ENCODE results near the gene EEF2.
"Not testable (repeated sequence)": the region's sequence is repeated elsewhere in the genome, so short reads cannot be mapped to it uniquely, and the experiment has no call there.

EEF2 gene

GRCh38 chr19:4016486-4016885 is 31.2 kb upstream of the EEF2 start:
- DNase-seq = no peak
- in situ Hi-C loops (cut with HindIII; ENCODE audit: low pct_ligation_motif_present, low pct_unique_long_range_greater_than_20kb, low sequenced_read_pairs) = no loop called here

DNA sequence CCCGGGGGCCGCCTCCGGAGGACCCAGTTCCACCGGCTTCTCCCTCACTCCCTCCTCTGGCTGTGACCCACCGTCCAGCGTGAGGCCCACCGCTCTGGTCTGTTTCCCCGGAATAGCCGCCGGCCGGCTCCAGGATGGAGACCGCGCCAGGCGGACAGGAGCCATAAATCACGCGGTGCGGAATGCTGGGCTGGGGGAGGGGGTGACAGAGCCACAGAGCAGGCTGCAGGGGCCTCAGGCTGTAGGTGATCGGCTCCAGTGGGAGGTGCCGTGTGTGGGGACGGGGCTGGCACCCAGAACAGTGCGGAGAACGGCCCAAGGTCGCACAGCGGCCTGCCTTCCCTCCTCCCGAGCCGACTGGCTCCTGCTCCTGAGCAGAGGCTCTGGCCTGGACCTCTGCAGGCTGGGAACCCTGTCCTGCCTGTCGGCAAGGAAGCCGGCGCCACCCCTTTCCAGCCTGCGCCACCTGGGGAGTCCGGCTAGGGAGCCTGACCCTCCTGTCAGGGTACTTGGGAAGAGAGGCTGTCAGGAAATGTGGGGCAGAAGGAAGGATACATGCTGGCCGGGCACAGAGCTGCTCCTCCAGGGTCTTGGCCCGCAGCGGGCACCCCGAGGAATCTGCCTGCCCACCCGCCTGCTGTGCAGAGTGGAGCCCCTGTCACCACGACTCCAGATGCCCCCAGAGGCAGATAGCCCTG is 30.6 kb upstream of the EEF2 start:
- DNase-seq = no peak

GRCh38 chr19:4014541-4015491 is 29.6 kb upstream of the EEF2 start:
- in situ Hi-C loops (cut with HindIII; ENCODE audit: low pct_ligation_motif_present, low pct_unique_long_range_greater_than_20kb, low sequenced_read_pairs) = no loop called here
- DNase-seq = no peak

More for the DNA sequence above, 30.6 kb upstream of the EEF2 start:
- in situ Hi-C loops (cut with HindIII; ENCODE audit: low pct_ligation_motif_present, low pct_unique_long_range_greater_than_20kb, low sequenced_read_pairs) = no loop called here

GRCh38 chr19:4013886-4014540 is 28.8 kb upstream of the EEF2 start:
- in situ Hi-C loops (cut with HindIII; ENCODE audit: low pct_ligation_motif_present, low pct_unique_long_range_greater_than_20kb, low sequenced_read_pairs) = no loop called here
- DNase-seq = no peak

- in situ Hi-C loops (cut with HindIII; ENCODE audit: low pct_ligation_motif_present, low pct_unique_long_range_greater_than_20kb, low sequenced_read_pairs) = no loop called here
- DNase-seq = no peak
Observed at GRCh38 chr19:4012975-4013634, 27.8 kb upstream of the EEF2 start.

GRCh38 chr19:4012092-4012974 is 27.1 kb upstream of the EEF2 start:
- DNase-seq = no peak
- in situ Hi-C loops (cut with HindIII; ENCODE audit: low pct_ligation_motif_present, low pct_unique_long_range_greater_than_20kb, low sequenced_read_pairs) = no loop called here

- DNase-seq; in situ Hi-C loops (cut with HindIII; ENCODE audit: low pct_ligation_motif_present, low pct_unique_long_range_greater_than_20kb, low sequenced_read_pairs): not testable (repeated sequence)
Observed at GRCh38 chr19:4011430-4011829, 26.2 kb upstream of the EEF2 start.

- in situ Hi-C loops (cut with HindIII; ENCODE audit: low pct_ligation_motif_present, low pct_unique_long_range_greater_than_20kb, low sequenced_read_pairs) = no loop called here
- no peak for DNase-seq
Observed at GRCh38 chr19:4010808-4011110, 25.5 kb upstream of the EEF2 start.

DNA sequence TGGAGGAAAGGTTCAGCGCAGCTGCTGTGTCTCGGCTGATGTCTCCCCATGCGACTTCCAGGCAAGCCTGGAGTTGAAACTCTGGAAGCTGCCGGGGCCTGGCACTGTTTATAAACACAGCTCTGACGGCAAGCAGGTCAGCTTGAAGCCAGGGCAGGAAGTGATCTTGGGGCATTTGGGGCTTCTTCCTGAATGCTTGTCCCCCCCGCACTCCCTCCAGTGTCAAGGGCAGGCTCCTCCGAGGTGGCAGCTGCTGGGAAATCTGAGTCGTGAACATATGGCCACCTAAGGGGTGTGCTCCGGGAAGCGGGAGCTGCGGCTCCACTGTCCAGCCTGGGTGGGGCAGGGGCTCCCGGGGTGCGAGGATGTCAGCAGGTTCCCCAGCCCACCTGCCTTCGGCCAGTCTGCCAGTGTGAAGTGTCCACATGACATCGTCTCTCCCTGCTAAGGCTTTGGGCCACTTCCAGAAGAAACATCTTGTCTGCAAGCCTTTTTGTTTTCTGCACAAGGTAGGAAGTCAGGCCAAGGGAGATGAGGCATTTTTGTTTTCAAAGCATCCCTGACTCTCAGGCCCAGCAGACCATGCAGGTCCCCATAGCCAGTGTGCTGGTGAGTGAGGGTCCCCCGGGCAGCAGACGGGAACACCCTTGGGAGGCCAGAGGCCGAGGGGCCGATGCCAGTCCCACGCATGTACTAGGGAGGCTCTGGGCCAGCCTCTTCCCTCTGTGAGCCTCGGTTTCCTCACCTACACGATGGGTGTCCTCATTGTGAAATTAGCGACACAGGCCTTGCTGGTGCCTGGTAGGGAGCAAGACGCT is 24.9 kb upstream of the EEF2 start:
- no peak for DNase-seq
- in situ Hi-C loops (cut with HindIII; ENCODE audit: low pct_ligation_motif_present, low pct_unique_long_range_greater_than_20kb, low sequenced_read_pairs) = no loop called here

- peak; percentile 17 for DNase-seq
- in situ Hi-C loops (cut with HindIII; ENCODE audit: low pct_ligation_motif_present, low pct_unique_long_range_greater_than_20kb, low sequenced_read_pairs) = no loop called here
Observed at GRCh38 chr19:4007836-4008539, 22.7 kb upstream of the EEF2 start.

DNA sequence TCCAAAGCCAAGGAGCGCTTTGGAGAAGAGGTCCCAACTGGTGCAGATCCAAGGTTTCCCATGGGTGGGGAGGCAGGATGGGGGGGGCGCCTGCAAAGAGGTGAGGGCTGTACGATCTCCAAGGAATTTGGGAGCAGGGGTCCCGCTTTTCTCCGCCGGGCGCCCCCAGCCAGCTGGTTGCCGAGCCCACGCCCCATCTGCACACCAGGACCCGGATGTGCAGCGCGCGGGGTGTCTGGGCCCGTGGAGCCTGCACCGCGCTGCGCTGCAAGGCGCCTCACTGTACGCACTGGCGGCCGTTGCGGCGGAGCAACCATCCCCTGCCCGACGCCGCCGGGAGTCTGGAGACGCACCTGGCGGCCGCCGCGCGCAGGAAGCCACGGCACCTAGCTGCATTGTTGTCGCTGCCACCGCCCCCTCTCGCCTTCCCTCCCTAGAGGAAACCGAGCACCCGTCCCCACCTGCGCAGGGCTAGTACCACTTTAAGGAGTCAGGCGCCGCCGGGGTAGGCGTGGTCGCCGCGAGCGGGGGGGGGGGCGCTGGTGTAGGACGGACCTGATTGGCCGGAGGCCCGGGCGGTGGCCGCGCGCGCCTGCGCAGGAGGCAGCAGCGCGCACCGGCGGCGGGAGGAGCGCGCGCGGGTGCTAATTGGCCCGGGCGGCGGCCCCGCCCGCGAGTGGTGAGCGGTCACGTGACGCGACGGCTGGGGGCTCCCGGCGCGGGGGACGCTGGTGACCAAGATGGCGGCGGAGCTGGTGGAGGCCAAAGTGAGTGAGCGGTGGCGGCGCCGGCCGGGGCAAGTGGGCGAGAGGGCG is 22.0 kb upstream of the EEF2 start, which contains the start of gene PIAS4:
PIAS4 (plus strand) TSS at position 716 of the 815 bp plus-strand sequence; CDS start at position 741, 25 bp downstream.
- DNase-seq = peak; percentile 92
- in situ Hi-C loops (cut with HindIII; ENCODE audit: low pct_ligation_motif_present, low pct_unique_long_range_greater_than_20kb, low sequenced_read_pairs) = no loop called here

GRCh38 chr19:4005436-4005835 is 20.2 kb upstream of the EEF2 start:
- in situ Hi-C loops (cut with HindIII; ENCODE audit: low pct_ligation_motif_present, low pct_unique_long_range_greater_than_20kb, low sequenced_read_pairs); DNase-seq: not testable (repeated sequence)

DNA sequence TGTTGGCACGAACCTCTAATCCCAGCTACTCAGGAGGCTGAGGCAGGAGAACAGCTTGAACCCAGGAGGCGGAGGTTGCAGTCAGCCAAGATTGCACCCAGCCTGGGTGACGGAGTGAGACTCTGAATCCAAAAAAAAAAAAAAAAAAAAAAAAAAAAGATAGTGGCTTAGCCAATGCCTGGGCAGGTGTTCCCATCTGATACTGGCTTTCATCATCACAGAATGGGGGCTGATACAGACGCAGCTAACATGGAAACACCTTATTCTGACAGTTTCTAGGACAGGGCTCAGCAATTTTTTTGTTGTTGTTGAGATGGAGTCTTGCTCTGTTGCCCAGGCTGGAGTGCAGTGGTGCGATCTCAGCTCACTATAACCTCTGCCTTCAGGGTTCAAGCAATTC is 15.5 kb upstream of the EEF2 start:
- in situ Hi-C loops (cut with HindIII; ENCODE audit: low pct_ligation_motif_present, low pct_unique_long_range_greater_than_20kb, low sequenced_read_pairs) = not testable (repeated sequence)

GRCh38 chr19:3998667-3999412 is 13.6 kb upstream of the EEF2 start:
- DNase-seq; in situ Hi-C loops (cut with HindIII; ENCODE audit: low pct_ligation_motif_present, low pct_unique_long_range_greater_than_20kb, low sequenced_read_pairs): not testable (repeated sequence)

More for the DNA sequence above, 15.5 kb upstream of the EEF2 start:
- not testable (repeated sequence) for DNase-seq

DNA sequence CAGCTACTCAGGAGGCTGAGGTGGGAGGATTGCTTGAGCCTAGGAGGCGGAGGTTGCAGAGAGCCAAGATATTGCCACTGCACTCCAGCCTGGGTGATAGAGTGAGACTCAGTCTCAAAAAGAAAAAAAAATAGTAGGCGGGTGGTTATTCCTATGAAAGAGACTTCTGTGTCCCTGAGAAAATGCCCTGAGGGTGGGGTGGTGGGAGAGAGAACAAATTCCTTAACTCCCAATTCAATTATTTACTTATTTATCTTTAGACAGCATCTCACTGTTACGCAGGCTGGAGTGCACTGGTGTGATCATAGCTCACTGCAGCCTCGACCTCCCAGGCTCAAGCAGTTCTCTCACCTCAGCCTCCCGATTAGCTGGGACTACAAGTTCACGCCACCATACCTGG is 10.3 kb upstream of the EEF2 start:
- no peak for DNase-seq
- in situ Hi-C loops (cut with HindIII; ENCODE audit: low pct_ligation_motif_present, low pct_unique_long_range_greater_than_20kb, low sequenced_read_pairs) = no loop called here

Data from ACHN (cell line).